Thoracic aorta (tissue), 2 donors: ENCODE results near the gene TNNT3. TPM values are rescaled to one million over a fixed set of nuclear protein-coding genes. Genes with fewer than 3 reads are reported as not detected.

Experiments
- ATAC-seq: fragments of 150-250 bp; one replicate; pipeline ENCODE4 v1.8.0; 2017; ENCODE audit warnings: low read depth; ENCODE audit not compliant: insufficient number of reproducible peaks, low FRiP score
- DNase-seq: peaks from one replicate; pipeline ENCODE4 v3.0.0-alpha.2; 2020; ENCODE audit warnings: low spot score
- H3K27ac ChIP-seq, 2 donors: fragments of 200-600 bp; sonication (generic); 1 replicate in 1 of 2; 2 replicates in 1 of 2; pipeline ENCODE4 v1.5.1; 2016; ENCODE audit warnings: mild to moderate bottlenecking in 2 of 2, moderate library complexity in 2 of 2
- H3K27me3 ChIP-seq: fragments of 200-600 bp; sonication (generic); replicated peaks from 2 replicates; pipeline ENCODE4 v1.6.0; 2016; ENCODE audit warnings: mild to moderate bottlenecking; ENCODE audit not compliant: insufficient read depth
- H3K36me3 ChIP-seq: fragments of 200-600 bp; sonication (generic); one replicate; pipeline ENCODE4 v1.5.1; 2016
- H3K4me1 ChIP-seq, 2 donors: fragments of 200-600 bp; sonication (generic); 1 replicate in 1 of 2; 2 replicates in 1 of 2; pipeline versions ENCODE4 v1.5.1 to v1.6.0; 2016; ENCODE audit warnings: low read depth in 2 of 2, mild to moderate bottlenecking in 1 of 2; ENCODE audit not compliant: control insufficient read depth in 1 of 2
- H3K4me3 ChIP-seq: fragments of 200-600 bp; sonication (generic); 2 replicates; pipeline ENCODE4 v1.5.1; 2016; ENCODE audit warnings: mild to moderate bottlenecking
- H3K9me3 ChIP-seq: fragments of 200-600 bp; sonication (generic); 2 replicates; pipeline ENCODE4 v1.5.1; 2016
- CTCF ChIP-seq: fragments of 200-600 bp; sonication (generic); IDR thresholded peaks from one replicate; pipeline ENCODE4 v1.5.1; 2019; ENCODE audit warnings: antibody characterized with exemption
- total RNA-seq, 2 donors: library from RNA; depleted of rRNA; stranded (reverse); fragments of >200 nt; gene quantifications; one replicate each; pipeline versions ENCODE4 v1.1.0 to v1.2.3, GENCODE V29; 2016

The TNNT3 gene
- total RNA-seq, 2 donors from 2014 or later: 8.3 to 9.7 TPM

- H3K27me3 ChIP-seq: no peaks in the 10 kb centered on the region
- no peaks in the 10 kb centered on the region for H3K36me3 ChIP-seq
- H3K9me3 ChIP-seq: no peaks in the 10 kb centered on the region
- no peak for ATAC-seq
- H3K4me3 ChIP-seq: no peak overlapping the region
- no peaks in the 10 kb centered on the region for H3K4me1 ChIP-seq
- no peak overlapping the region for H3K27ac ChIP-seq
- no peak for DNase-seq
- TF ChIP-seq CTCF: no peak
Measured at GRCh38 chr11:1969035-1969434, 49.5 kb downstream of the TNNT3 start.

GRCh38 chr11:1969776-1970175 is 50.3 kb downstream of the TNNT3 start:
- Histone ChIP-seq H3K4me3 (no peak overlapping the region), H3K27ac (no peak overlapping the region), H3K4me1 (no peaks in the 10 kb centered on the region), H3K36me3 (no peaks in the 10 kb centered on the region), H3K27me3 (no peaks in the 10 kb centered on the region), H3K9me3 (no peaks in the 10 kb centered on the region)
- no peak for TF ChIP-seq CTCF
- no peak for ATAC-seq
- no peak for DNase-seq

GRCh38 chr11:1970956-1971355 is 51.5 kb downstream of the TNNT3 start:
- Histone ChIP-seq H3K27me3 (no peaks in the 10 kb centered on the region), H3K9me3 (no peaks in the 10 kb centered on the region), H3K4me1 (no peaks in the 10 kb centered on the region), H3K36me3 (no peaks in the 10 kb centered on the region), H3K27ac (no peak overlapping the region), H3K4me3 (no peak overlapping the region)
- DNase-seq: no peak
- no peak for ATAC-seq
- TF ChIP-seq CTCF: no peak

GRCh38 chr11:1975185-1975584 is 55.7 kb downstream of the TNNT3 start:
- no peaks in the 10 kb centered on the region for H3K27me3 ChIP-seq
- no peak for ATAC-seq
- no peaks in the 10 kb centered on the region for H3K9me3 ChIP-seq
- no peak overlapping the region for H3K4me3 ChIP-seq
- no peak overlapping the region for H3K27ac ChIP-seq
- no peak for TF ChIP-seq CTCF
- DNase-seq: no peak
- no peaks in the 10 kb centered on the region for H3K4me1 ChIP-seq
- H3K36me3 ChIP-seq: no peaks in the 10 kb centered on the region

GRCh38 chr11:1978720-1979473 is 59.4 kb downstream of the TNNT3 start:
- Histone ChIP-seq H3K27me3 (no peaks in the 10 kb centered on the region), H3K36me3 (no peaks in the 10 kb centered on the region), H3K4me1 (no peaks in the 10 kb centered on the region), H3K27ac (no peak overlapping the region), H3K4me3 (no peak overlapping the region), H3K9me3 (no peaks in the 10 kb centered on the region)
- no peak for TF ChIP-seq CTCF
- ATAC-seq (no peak), DNase-seq (no peak)
